ENCODE measurements around the gene HLA-G.

HLA-G gene

GRCh38 chr6:29813066-29813465, 14.6 kb upstream of the HLA-G start:
- Histone ChIP-seq H3K4me1 (ENCODE audit: low read depth, poor library complexity, severe bottlenecking) (no peaks in the 10 kb centered on the region), H3K79me2 (ENCODE audit: insufficient read depth, low read depth) (no peaks in the 10 kb centered on the region), H2AFZ (ENCODE audit: low read depth) (no peak overlapping the region)

GRCh38 chr6:29813809-29814208, 13.8 kb upstream of the HLA-G start:
- H3K27ac ChIP-seq: no peak overlapping the region
- H3K36me3 ChIP-seq (ENCODE audit: insufficient read depth): no peaks in the 10 kb centered on the region
- H3K79me2 ChIP-seq (ENCODE audit: insufficient read depth, low read depth): no peaks in the 10 kb centered on the region
- no peak overlapping the region for H3K9ac ChIP-seq
- no peaks in the 10 kb centered on the region for H3K27me3 ChIP-seq (ENCODE audit: insufficient read depth, low read depth)
- no peak overlapping the region for H2AFZ ChIP-seq (ENCODE audit: low read depth)
- no peaks in the 10 kb centered on the region for H3K4me1 ChIP-seq (ENCODE audit: low read depth, poor library complexity, severe bottlenecking)
- no peak overlapping the region for H3K4me2 ChIP-seq
- TF ChIP-seq CTCF (conservative IDR thresholded peaks at IDR 0.05; ENCODE audit: low read depth, low read length): no peak
- H4K20me1 ChIP-seq (ENCODE audit: insufficient read depth): no peaks in the 10 kb centered on the region
- H3K4me3 ChIP-seq (IDR thresholded peaks at IDR 0.05; ENCODE audit: insufficient read depth, low read depth, low read length): no peak overlapping the region

More at GRCh38 chr6:29813066-29813465, 14.6 kb upstream of the HLA-G start:
- Histone ChIP-seq H3K4me2 (no peak overlapping the region), H3K27ac (no peak overlapping the region), H4K20me1 (ENCODE audit: insufficient read depth) (no peaks in the 10 kb centered on the region), H3K27me3 (ENCODE audit: insufficient read depth, low read depth) (no peaks in the 10 kb centered on the region), H3K36me3 (ENCODE audit: insufficient read depth) (no peaks in the 10 kb centered on the region), H3K9ac (no peak overlapping the region), H3K4me3 (IDR thresholded peaks at IDR 0.05; ENCODE audit: insufficient read depth, low read depth, low read length) (no peak overlapping the region)
- no peak for TF ChIP-seq CTCF (conservative IDR thresholded peaks at IDR 0.05; ENCODE audit: low read depth, low read length)

GRCh38 chr6:29814379-29815117, 13.1 kb upstream of the HLA-G start:
- H3K27me3 ChIP-seq (ENCODE audit: insufficient read depth, low read depth): no peaks in the 10 kb centered on the region
- H3K9ac ChIP-seq: no peak overlapping the region
- no peak for TF ChIP-seq CTCF (conservative IDR thresholded peaks at IDR 0.05; ENCODE audit: low read depth, low read length)
- no peaks in the 10 kb centered on the region for H3K4me1 ChIP-seq (ENCODE audit: low read depth, poor library complexity, severe bottlenecking)
- no peaks in the 10 kb centered on the region for H3K36me3 ChIP-seq (ENCODE audit: insufficient read depth)
- no peak overlapping the region for H3K4me2 ChIP-seq
- no peak overlapping the region for H3K27ac ChIP-seq
- H3K79me2 ChIP-seq (ENCODE audit: insufficient read depth, low read depth): no peaks in the 10 kb centered on the region
- no peak overlapping the region for H3K4me3 ChIP-seq (IDR thresholded peaks at IDR 0.05; ENCODE audit: insufficient read depth, low read depth, low read length)
- no peak overlapping the region for H2AFZ ChIP-seq (ENCODE audit: low read depth)
- no peaks in the 10 kb centered on the region for H4K20me1 ChIP-seq (ENCODE audit: insufficient read depth)

GRCh38 chr6:29815118-29815750, 12.4 kb upstream of the HLA-G start:
- no peaks in the 10 kb centered on the region for H3K79me2 ChIP-seq (ENCODE audit: insufficient read depth, low read depth)
- no peak overlapping the region for H2AFZ ChIP-seq (ENCODE audit: low read depth)
- H3K27ac ChIP-seq: no peak overlapping the region
- no peaks in the 10 kb centered on the region for H4K20me1 ChIP-seq (ENCODE audit: insufficient read depth)
- H3K4me3 ChIP-seq (IDR thresholded peaks at IDR 0.05; ENCODE audit: insufficient read depth, low read depth, low read length): no peak overlapping the region
- H3K4me2 ChIP-seq: no peak overlapping the region
- H3K4me1 ChIP-seq (ENCODE audit: low read depth, poor library complexity, severe bottlenecking): no peaks in the 10 kb centered on the region
- H3K9ac ChIP-seq: no peak overlapping the region
- no peaks in the 10 kb centered on the region for H3K27me3 ChIP-seq (ENCODE audit: insufficient read depth, low read depth)
- H3K36me3 ChIP-seq (ENCODE audit: insufficient read depth): no peaks in the 10 kb centered on the region
- no peak for TF ChIP-seq CTCF (conservative IDR thresholded peaks at IDR 0.05; ENCODE audit: low read depth, low read length)

Data from KMS-11 (cell line).